HCT116 (cell line): ENCODE measurements around the gene NEURL3. TPM values are rescaled to one million over a fixed set of nuclear protein-coding genes. Genes with fewer than 3 reads are reported as not detected.

Source experiments
- ATAC-seq: fragments of 200-7000 bp; cut with Tn5 transposase; 2 replicates; pipeline ENCODE4 v1.9.1; 2020; ENCODE audit warnings: mild to moderate bottlenecking, moderate library complexity
- BruUV-seq: library from RNA; stranded (reverse); fragments of 400-500 nt; replicated peaks from 2 replicates; lab custom pipeline; 2021; lab: Mats Ljungman, UMichigan
- CTCF ChIA-PET: fragments of 300-600 bp; sonication (Branson Sonifier 250); formaldehyde crosslinking; loops from one replicate; lab custom pipeline; 2021; ENCODE audit warnings: antibody characterized with exemption; lab: Charles Lee
- POLR2A ChIA-PET: fragments of 300-600, 350-600 bp; sonication (Branson Sonifier 250); formaldehyde crosslinking; loops from one replicate; lab custom pipeline; 2021; ENCODE audit warnings: antibody characterized with exemption; lab: Charles Lee
- RAD21 ChIA-PET, 2 experiments: fragments of 300-600 bp; sonication (Branson Sonifier 250); formaldehyde crosslinking; loops; one replicate each; lab custom pipeline; 2023; ENCODE audit warnings: low total read pairs in 2 of 2; ENCODE audit not compliant: uncharacterized antibody in 2 of 2, unreplicated experiment in 2 of 2, low non-redundant PET in 1 of 2; lab: Charles Lee
- DNase-seq: peaks from one replicate; pipeline ENCODE4 v3.0.0-alpha.2; 2010; ENCODE audit warnings: low read depth, low spot score
- H2AFZ ChIP-seq: fragments of 200-600 bp; shearing (Covaris generic), sonication (generic); 2 replicates; pipeline ENCODE4 v1.6.1; 2017; ENCODE audit warnings: low read depth, mixed run types, mixed read lengths, antibody characterized with exemption, low read length; ENCODE audit not compliant: poor library complexity, severe bottlenecking
- H3K27ac ChIP-seq: 2 replicates; pipeline ENCODE4 v1.5.1; 2012; ENCODE audit warnings: low read depth, low read length
- H3K27me3 ChIP-seq: fragments of 200-600 bp; sonication (generic); 2 replicates; pipeline ENCODE4 v1.6.1; 2016; ENCODE audit warnings: mixed run types, low read length, mixed read lengths; ENCODE audit not compliant: insufficient read depth
- H3K36me3 ChIP-seq, 2 experiments: fragments of 200-500 bp in 1 of 2; fragments of 200-600 bp in 1 of 2; sonication (Bioruptor generic) in 1 of 2; sonication (generic) in 1 of 2; 2 replicates each; pipeline versions ENCODE4 v1.5.1 to v1.6.1; 2014 to 2016; ENCODE audit warnings: low read length in 2 of 2, inconsistent platforms in 1 of 2, mixed read lengths in 1 of 2, mixed run types in 1 of 2; ENCODE audit not compliant: insufficient read depth in 2 of 2, control insufficient read depth in 1 of 2
- H3K4me1 ChIP-seq, 2 experiments: fragments of 200-600 bp in 1 of 2; sonication (generic) in 1 of 2; 2 replicates each; pipeline versions ENCODE4 v1.5.1 to v1.6.1; 2012 to 2017; ENCODE audit warnings: low read length in 2 of 2, inconsistent platforms in 1 of 2, mild to moderate bottlenecking in 1 of 2, mixed read lengths in 1 of 2, mixed run types in 1 of 2, moderate library complexity in 1 of 2; ENCODE audit not compliant: insufficient read depth in 2 of 2, control insufficient read depth in 1 of 2
- H3K4me2 ChIP-seq: fragments of 200-600 bp; sonication (generic); 2 replicates; pipeline ENCODE4 v1.6.1; 2017; ENCODE audit warnings: mixed run types, low read length, mixed read lengths
- H3K4me3 ChIP-seq, 2 experiments: fragments of 200-600 bp in 1 of 2; sonication (generic) in 1 of 2; replicated peaks in 1 of 2; 2 replicates each; pipeline ENCODE4 v1.5.1; 2011 to 2016; ENCODE audit warnings: low read length in 2 of 2, control low read depth in 1 of 2, low read depth in 1 of 2, mild to moderate bottlenecking in 1 of 2, mixed read lengths in 1 of 2, mixed run types in 1 of 2
- H3K79me2 ChIP-seq: fragments of 200-600 bp; sonication (generic); 2 replicates; pipeline ENCODE4 v1.6.1; 2017; ENCODE audit warnings: mild to moderate bottlenecking, mixed run types, low read length, moderate library complexity, mixed read lengths; ENCODE audit not compliant: insufficient read depth
- H3K9ac ChIP-seq: fragments of 200-600 bp; sonication (generic); 2 replicates; pipeline ENCODE4 v1.6.1; 2016; ENCODE audit warnings: low read length, mixed read lengths
- H3K9me2 ChIP-seq: fragments of 200-600 bp; sonication (generic), shearing (Covaris generic); 2 replicates; pipeline ENCODE4 v1.6.1; 2017; ENCODE audit warnings: mixed run types, mild to moderate bottlenecking, moderate library complexity; ENCODE audit not compliant: insufficient read depth
- H3K9me3 ChIP-seq, 2 experiments: fragments of 200-500 bp in 1 of 2; fragments of 200-600 bp in 1 of 2; sonication (Bioruptor generic) in 1 of 2; sonication (generic) in 1 of 2; 2 replicates each; pipeline ENCODE4 v1.6.1; 2014 to 2017; ENCODE audit warnings: low read length in 2 of 2, mixed read lengths in 2 of 2, inconsistent platforms in 1 of 2, low read depth in 1 of 2, mild to moderate bottlenecking in 1 of 2, mixed run types in 1 of 2, moderate library complexity in 1 of 2; ENCODE audit not compliant: control insufficient read depth in 1 of 2, insufficient read depth in 1 of 2
- H4K20me1 ChIP-seq: fragments of 200-600 bp; sonication (generic), shearing (Covaris generic); 2 replicates; pipeline ENCODE4 v1.6.1; 2017; ENCODE audit warnings: mixed run types, mild to moderate bottlenecking, moderate library complexity; ENCODE audit not compliant: insufficient read depth
- CBX3 ChIP-seq: IDR thresholded peaks from 2 replicates; pipeline ENCODE4 v1.6.1; 2012; ENCODE audit warnings: low read depth
- CEBPB ChIP-seq: IDR thresholded peaks from 2 replicates; pipeline ENCODE4 v1.6.1; 2012; ENCODE audit warnings: low read depth
- EGR1 ChIP-seq: IDR thresholded peaks from 2 replicates; pipeline ENCODE4 v1.6.1; 2012; ENCODE audit warnings: low read depth
- ELF1 ChIP-seq: IDR thresholded peaks from 2 replicates; pipeline ENCODE4 v1.6.1; 2012; ENCODE audit warnings: low read depth, borderline replicate concordance
- EZH2 ChIP-seq: fragments of 200-600 bp; sonication (generic); IDR thresholded peaks from 2 replicates; pipeline ENCODE4 v1.6.1; 2017; ENCODE audit warnings: antibody characterized with exemption, mixed run types
- EZH2phosphoT487 ChIP-seq: fragments of 200-600 bp; IDR thresholded peaks from 2 replicates; pipeline ENCODE4 v1.6.1; 2018; ENCODE audit warnings: antibody characterized with exemption, borderline replicate concordance
- SIN3A ChIP-seq: IDR thresholded peaks from 2 replicates; pipeline ENCODE4 v1.6.1; 2012; ENCODE audit warnings: low read depth
- SRF ChIP-seq: IDR thresholded peaks from 2 replicates; pipeline ENCODE4 v1.6.1; 2012; ENCODE audit warnings: low read depth
- TCF7L2 ChIP-seq: IDR thresholded peaks from 2 replicates; pipeline ENCODE4 v1.7.0; 2011; ENCODE audit warnings: borderline replicate concordance, inconsistent platforms; ENCODE audit not compliant: insufficient read depth, insufficient read length; ENCODE audit errors: extremely low read depth
- ZFX ChIP-seq: fragments of 450-650 bp; IDR thresholded peaks from 2 replicates; pipeline ENCODE4 v1.6.1; 2017
- ZNF274 ChIP-seq: fragments of 200-500 bp; sonication (Bioruptor generic); IDR thresholded peaks from 2 replicates; pipeline ENCODE4 v1.6.1; 2014; ENCODE audit warnings: mild to moderate bottlenecking, low read depth, low read length, inconsistent platforms
- intact Hi-C: fragments of 100-400 bp; cut with micrococcal nuclease; formaldehyde crosslinking; loops from 2 replicates; pipeline ENCODE4 v1.10.0; 2022
- total RNA-seq: library from RNA; stranded (reverse); gene quantifications from one replicate; pipeline ENCODE4 v1.2.1, GENCODE V29; 2021; ENCODE audit not compliant: unreplicated experiment
- TF ChIP-seq, protein P1 (sequence below): IDR thresholded peaks from 2 replicates; pipeline ENCODE4 v1.6.1; 2011; ENCODE audit warnings: mild to moderate bottlenecking, low read length, moderate library complexity; ENCODE audit not compliant: insufficient replicate concordance; ENCODE audit errors: extremely low read depth
- TF ChIP-seq, protein P2 (sequence below): IDR thresholded peaks from 2 replicates; pipeline ENCODE4 v1.6.1; 2012

Gene NEURL3
- total RNA-seq, 1 experiment from 2014 or later, result not detected

DNA sequence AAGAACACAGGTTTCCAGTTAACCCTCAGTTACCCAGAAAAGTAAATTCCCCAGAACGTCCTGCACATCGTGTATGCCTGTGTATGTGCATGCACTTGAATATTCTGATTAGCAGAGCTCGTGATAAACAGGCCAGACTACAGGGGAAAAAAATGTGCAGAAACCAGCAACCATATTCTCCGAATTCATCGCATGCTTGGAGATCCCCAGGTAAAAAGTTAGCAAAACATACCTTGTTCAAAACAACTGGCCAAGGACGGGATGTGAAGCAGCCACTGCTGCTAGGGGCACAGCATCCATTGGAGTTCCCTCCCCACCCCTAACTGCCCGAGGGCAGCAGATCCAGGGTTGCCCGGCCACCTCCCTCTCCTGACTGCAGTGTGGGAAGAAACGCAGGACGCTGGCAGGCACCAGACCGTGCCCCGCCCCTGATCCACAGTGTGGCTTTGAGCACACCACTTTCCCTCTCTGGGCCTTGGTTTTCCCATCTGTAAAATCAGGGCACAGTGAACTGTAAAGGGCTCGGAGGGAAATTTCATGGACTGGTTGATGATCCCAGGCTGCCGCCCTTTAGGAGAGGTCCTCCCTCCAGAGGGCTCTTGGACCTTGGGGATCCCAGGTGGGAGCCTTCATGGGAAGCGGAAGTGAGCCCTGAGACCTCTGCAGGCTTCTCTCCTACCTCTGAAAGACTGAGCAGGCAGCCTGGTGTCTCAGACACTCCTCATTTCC lies 19.5 kb upstream of the NEURL3 start:
- ChIA-PET RAD21 (no interaction called here), CTCF (no interaction called here), POLR2A (no interaction called here)
- no peak for ATAC-seq
- Histone ChIP-seq H3K4me3 (no peak overlapping the region), H3K9me3 (no peaks in the 10 kb centered on the region), H3K36me3 (no peaks in the 10 kb centered on the region), H3K4me2 (no peak overlapping the region), H2AFZ (no peak overlapping the region), H3K79me2 (no peaks in the 10 kb centered on the region), H4K20me1 (no peaks in the 10 kb centered on the region), H3K27ac (no peak overlapping the region), H3K9ac (no peak overlapping the region), H3K9me2 (no peaks in the 10 kb centered on the region), H3K27me3 (no peaks in the 10 kb centered on the region), H3K4me1 (no peaks in the 10 kb centered on the region)
- DNase-seq, result no peak
- TF ChIP-seq, protein P1, sequence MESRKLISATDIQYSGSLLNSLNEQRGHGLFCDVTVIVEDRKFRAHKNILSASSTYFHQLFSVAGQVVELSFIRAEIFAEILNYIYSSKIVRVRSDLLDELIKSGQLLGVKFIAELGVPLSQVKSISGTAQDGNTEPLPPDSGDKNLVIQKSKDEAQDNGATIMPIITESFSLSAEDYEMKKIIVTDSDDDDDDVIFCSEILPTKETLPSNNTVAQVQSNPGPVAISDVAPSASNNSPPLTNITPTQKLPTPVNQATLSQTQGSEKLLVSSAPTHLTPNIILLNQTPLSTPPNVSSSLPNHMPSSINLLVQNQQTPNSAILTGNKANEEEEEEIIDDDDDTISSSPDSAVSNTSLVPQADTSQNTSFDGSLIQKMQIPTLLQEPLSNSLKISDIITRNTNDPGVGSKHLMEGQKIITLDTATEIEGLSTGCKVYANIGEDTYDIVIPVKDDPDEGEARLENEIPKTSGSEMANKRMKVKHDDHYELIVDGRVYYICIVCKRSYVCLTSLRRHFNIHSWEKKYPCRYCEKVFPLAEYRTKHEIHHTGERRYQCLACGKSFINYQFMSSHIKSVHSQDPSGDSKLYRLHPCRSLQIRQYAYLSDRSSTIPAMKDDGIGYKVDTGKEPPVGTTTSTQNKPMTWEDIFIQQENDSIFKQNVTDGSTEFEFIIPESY, result no peak
- TF ChIP-seq, protein P2, sequence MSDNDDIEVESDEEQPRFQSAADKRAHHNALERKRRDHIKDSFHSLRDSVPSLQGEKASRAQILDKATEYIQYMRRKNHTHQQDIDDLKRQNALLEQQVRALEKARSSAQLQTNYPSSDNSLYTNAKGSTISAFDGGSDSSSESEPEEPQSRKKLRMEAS, result no peak
- TF ChIP-seq SRF, result no peak
- no peak for TF ChIP-seq EZH2
- TF ChIP-seq TCF7L2, result no peak
- no peak for TF ChIP-seq EGR1
- no peak for TF ChIP-seq ELF1
- no peak for TF ChIP-seq CEBPB
- TF ChIP-seq CBX3, result no peak
- no peak for TF ChIP-seq ZFX
- TF ChIP-seq EZH2phosphoT487, result no peak
- no peak for TF ChIP-seq SIN3A
- TF ChIP-seq ZNF274, result no peak
- intact Hi-C loops, result no loop called here
- no TSS peak for BruUV-seq
